Aorta (tissue), 5 donors: ENCODE data around the gene NPW. TPM values are rescaled to one million over a fixed set of nuclear protein-coding genes. Genes with fewer than 3 reads are reported as not detected.

ENCODE experiments used
- ATAC-seq: fragments of 200-7000 bp; cut with Tn5 transposase; one replicate; pipeline ENCODE4 v1.9.1; 2022; ENCODE audit warnings: moderate library complexity; ENCODE audit not compliant: low FRiP score
- DNase-seq, 2 donors: peaks; one replicate each; pipeline ENCODE4 v3.0.0-alpha.2; 2020
- H3K27ac ChIP-seq, 2 donors: one replicate each; pipeline ENCODE4 v1.5.1; 2013; ENCODE audit warnings: low read length in 2 of 2, mild to moderate bottlenecking in 2 of 2, moderate library complexity in 2 of 2, control low read depth in 1 of 2, inconsistent platforms in 1 of 2, low read depth in 1 of 2
- H3K27me3 ChIP-seq, 2 donors: one replicate each; pipeline ENCODE4 v1.6.1; 2013; ENCODE audit warnings: control low read depth in 1 of 2, low read length in 1 of 2, mild to moderate bottlenecking in 1 of 2, moderate library complexity in 1 of 2; ENCODE audit not compliant: insufficient read depth in 2 of 2, control insufficient read depth in 1 of 2
- H3K36me3 ChIP-seq, 2 donors: one replicate each; pipeline ENCODE4 v1.6.1; 2013; ENCODE audit warnings: control low read depth in 1 of 2, low read length in 1 of 2, mild to moderate bottlenecking in 1 of 2; ENCODE audit not compliant: insufficient read depth in 2 of 2, control insufficient read depth in 1 of 2
- H3K4me1 ChIP-seq, 2 donors: one replicate each; pipeline ENCODE4 v1.6.1; 2013; ENCODE audit warnings: low read length in 2 of 2, control low read depth in 1 of 2, mild to moderate bottlenecking in 1 of 2, moderate library complexity in 1 of 2; ENCODE audit not compliant: insufficient read depth in 2 of 2, control insufficient read depth in 1 of 2
- H3K4me3 ChIP-seq, 2 donors: one replicate each; pipeline ENCODE4 v1.5.1; 2013; ENCODE audit warnings: low read length in 2 of 2, control low read depth in 1 of 2, mild to moderate bottlenecking in 1 of 2
- H3K9me3 ChIP-seq: one replicate; pipeline ENCODE4 v1.6.1; 2013; ENCODE audit warnings: mild to moderate bottlenecking, low read length; ENCODE audit not compliant: control insufficient read depth
- WGBS, 2 donors: extraction: QIAGEN DNeasy Blood & Tissue Kit; methylation state at CpG; one replicate each; pipeline ENCODE4 v1.1.7; 2013; 5-methylcytosine and 5-hydroxymethylcytosine counted together
- intact Hi-C, 2 donors: fragments of 100-400 bp; cut with DNase I; formaldehyde crosslinking; loops; one replicate each; pipeline versions ENCODE4 v1.14.2 to v1.15.0; 2022
- polyA plus RNA-seq, 2 donors: library from polyadenylated mRNA; stranded (reverse); fragments of 200-250 nt; gene quantifications; one replicate each; pipeline ENCODE4 v1.2.3, GENCODE V29; 2013
- total RNA-seq, 2 donors: library from RNA; stranded (reverse); fragmentation: NEBNext Ultra II Directional; extraction: Animal tissue kit (Norgen Biotek cat#: 25700); gene quantifications; one replicate each; pipeline ENCODE4 v1.2.1, GENCODE V29; 2021
- donor health status: healthy with polysubstance abuse.
- donor health status: Bipolar disorder and iron deficiency.
- donor health status: DM: no; HTN: no; CAD: no.
- donor health status: DM: no; HTN: no; CAD: no.
- donor health status: DM: yes; HTN: yes; CAD: no.

NPW gene
- total and polyA plus RNA-seq, 4 donors, result 0.56 to 1.2 TPM; not detected in 2

- intact Hi-C loops, result no loop called here
- 80 to 86% methylated on average over 17 of the region's 17 CpGs for WGBS, 2 donors
These were observed 40.8 kb downstream of the NPW start for GRCh38 chr16:2060346-2060745.

GRCh38 chr16:2061023-2061422, 41.4 kb downstream of the NPW start:
- no peaks in the 10 kb centered on the region for H3K9me3 ChIP-seq
- no peak for DNase-seq
- H3K27ac ChIP-seq, result no peak overlapping the region
- intact Hi-C loops, result no loop called here
- no peaks in the 10 kb centered on the region for H3K27me3 ChIP-seq
- no peaks in the 10 kb centered on the region for H3K4me1 ChIP-seq
- H3K4me3 ChIP-seq, result no peak overlapping the region
- ATAC-seq, result no peak
- H3K36me3 ChIP-seq, result peaks cover 0 to 2% of the 10 kb centered on the region in 2 donors
- 92% methylated on average over 16 to 18 of the region's 18 CpGs for WGBS, 2 donors

More at GRCh38 chr16:2060346-2060745, 40.8 kb downstream of the NPW start:
- no peak overlapping the region for H3K27ac ChIP-seq
- no peaks in the 10 kb centered on the region for H3K27me3 ChIP-seq
- peaks cover 0 to 2% of the 10 kb centered on the region in 2 donors for H3K36me3 ChIP-seq
- H3K4me1 ChIP-seq, result no peaks in the 10 kb centered on the region
- DNase-seq, result no peak
- no peak for ATAC-seq
- no peaks in the 10 kb centered on the region for H3K9me3 ChIP-seq
- H3K4me3 ChIP-seq, result no peak overlapping the region

- ATAC-seq, result no peak
- H3K27me3 ChIP-seq, result no peaks in the 10 kb centered on the region
- DNase-seq, result no peak
- no peak overlapping the region for H3K27ac ChIP-seq
- intact Hi-C loops, result no loop called here
- no peaks in the 10 kb centered on the region for H3K9me3 ChIP-seq
- H3K4me3 ChIP-seq, result no peak overlapping the region
- 90 to 92% methylated on average over 13 of the region's 13 CpGs for WGBS, 2 donors
- H3K36me3 ChIP-seq, result peaks cover 0 to 2% of the 10 kb centered on the region in 2 donors
- H3K4me1 ChIP-seq, result no peaks in the 10 kb centered on the region
These were observed 41.9 kb downstream of the NPW start for GRCh38 chr16:2061526-2061925.

- H3K36me3 ChIP-seq, result peaks cover 0 to 2% of the 10 kb centered on the region in 2 donors
These were observed 43.2 kb downstream of the NPW start for GRCh38 chr16:2062801-2063200.

GRCh38 chr16:2063861-2064260, 44.3 kb downstream of the NPW start:
- Histone ChIP-seq H3K27me3 (no peaks in the 10 kb centered on the region), H3K4me3 (no peak overlapping the region), H3K27ac (no peak overlapping the region), H3K9me3 (no peaks in the 10 kb centered on the region), H3K4me1 (no peaks in the 10 kb centered on the region), H3K36me3 (peaks cover 0 to 2% of the 10 kb centered on the region in 2 donors)
- intact Hi-C loops, result no loop called here
- ATAC-seq (no peak), DNase-seq (no peak)
- WGBS, 2 donors, result 88 to 89% methylated on average over 25 of the region's 25 CpGs

More at GRCh38 chr16:2062801-2063200, 43.2 kb downstream of the NPW start:
- ATAC-seq (peak; percentile 15), DNase-seq (no peak)
- no peaks in the 10 kb centered on the region for H3K27me3 ChIP-seq
- H3K4me3 ChIP-seq, result no peak overlapping the region
- no peaks in the 10 kb centered on the region for H3K4me1 ChIP-seq
- intact Hi-C loops, result no loop called here
- WGBS, 2 donors, result 95% methylated on average over 27 to 28 of the region's 28 CpGs
- H3K27ac ChIP-seq, result no peak overlapping the region
- H3K9me3 ChIP-seq, result no peaks in the 10 kb centered on the region

- Histone ChIP-seq H3K4me3 (no peak overlapping the region), H3K27me3 (no peaks in the 10 kb centered on the region), H3K27ac (no peak overlapping the region), H3K9me3 (no peaks in the 10 kb centered on the region), H3K4me1 (no peaks in the 10 kb centered on the region), H3K36me3 (peaks cover 0 to 2% of the 10 kb centered on the region in 2 donors)
- DNase-seq (no peak), ATAC-seq (no peak)
- WGBS, 2 donors, result 91% methylated on average over 16 of the region's 16 CpGs
- intact Hi-C loops, result no loop called here
These were observed 44.9 kb downstream of the NPW start for GRCh38 chr16:2064368-2064945.

GRCh38 chr16:2066139-2066538, 46.6 kb downstream of the NPW start:
- DNase-seq (no peak), ATAC-seq (no peak)
- Histone ChIP-seq H3K9me3 (no peaks in the 10 kb centered on the region), H3K27me3 (no peaks in the 10 kb centered on the region), H3K4me3 (no peak overlapping the region), H3K36me3 (peaks cover 0 to 2% of the 10 kb centered on the region in 2 donors), H3K27ac (no peak overlapping the region), H3K4me1 (no peaks in the 10 kb centered on the region)
- intact Hi-C loops, result no loop called here
- 95 to 96% methylated on average over 11 of the region's 11 CpGs for WGBS, 2 donors

Other genes starting within 250 kb of the NPW start
Only the 30 nearest of the 34 such genes appear.
- 10 to 100 TPM; 33.6 to 33.7 TPM for gene SPSB3, start 237.2 kb upstream of the NPW start, total RNA-seq
- 100 to 1,000 TPM in 1 of 2 donors, 10 to 100 TPM in 1; 25.8 to 322 TPM for gene SPSB3, start 237.2 kb upstream of the NPW start, polyA plus RNA-seq
- gene NUBP2, start 236.8 kb upstream of the NPW start, total RNA-seq, result 10 to 100 TPM; 30.7 to 32.9 TPM
- gene NUBP2, start 236.8 kb upstream of the NPW start, polyA plus RNA-seq, result 10 to 100 TPM; 55.3 to 92.4 TPM
- gene IGFALS, start 226.1 kb upstream of the NPW start, total RNA-seq, result not detected
- gene IGFALS, start 226.1 kb upstream of the NPW start, polyA plus RNA-seq, result under 1 TPM in 1 of 2 donors, not detected in 1; 0.84 TPM
- gene HAGH, start 193.0 kb upstream of the NPW start, total RNA-seq, result 10 to 100 TPM; 50.2 to 52.3 TPM
- 10 to 100 TPM; 58.9 to 79.0 TPM for gene HAGH, start 193.0 kb upstream of the NPW start, polyA plus RNA-seq
- 10 to 100 TPM in 1 of 2 donors, 1 to 10 TPM in 1; 7.4 to 11.9 TPM for gene FAHD1, start 192.6 kb upstream of the NPW start, total RNA-seq
- 10 to 100 TPM; 13.1 to 42.1 TPM for gene FAHD1, start 192.6 kb upstream of the NPW start, polyA plus RNA-seq
- gene MEIOB, start 147.6 kb upstream of the NPW start, total RNA-seq, result not detected
- gene MEIOB, start 147.6 kb upstream of the NPW start, polyA plus RNA-seq, result not detected
- not detected for gene HS3ST6, start 101.4 kb upstream of the NPW start, total RNA-seq
- 1 to 10 TPM in 1 of 2 donors, not detected in 1; 1.1 TPM for gene HS3ST6, start 101.4 kb upstream of the NPW start, polyA plus RNA-seq
- 10 to 100 TPM; 19.5 to 34.6 TPM for gene MSRB1, start 76.6 kb upstream of the NPW start, total RNA-seq
- gene MSRB1, start 76.6 kb upstream of the NPW start, polyA plus RNA-seq, result 10 to 100 TPM; 52.7 to 56.6 TPM
- gene RPL3L, start 65.1 kb upstream of the NPW start, total RNA-seq, result not detected
- not detected for gene RPL3L, start 65.1 kb upstream of the NPW start, polyA plus RNA-seq
- gene NDUFB10, start 60.2 kb upstream of the NPW start, total RNA-seq, result 10 to 100 TPM; 80.5 to 88.1 TPM
- gene NDUFB10, start 60.2 kb upstream of the NPW start, polyA plus RNA-seq, result 100 to 1,000 TPM; 178 to 268 TPM
- 1,000 to 10,000 TPM; 1,132 to 1,263 TPM for gene RPS2, start 55.0 kb upstream of the NPW start, total RNA-seq
- gene RPS2, start 55.0 kb upstream of the NPW start, polyA plus RNA-seq, result 1,000 to 10,000 TPM; 1,596 to 2,049 TPM
- gene RNF151, start 52.9 kb upstream of the NPW start, total RNA-seq, result not detected
- gene RNF151, start 52.9 kb upstream of the NPW start, polyA plus RNA-seq, result not detected
- 10 to 100 TPM; 16.1 to 19.8 TPM for gene TBL3, start 47.7 kb upstream of the NPW start, total RNA-seq
- gene TBL3, start 47.7 kb upstream of the NPW start, polyA plus RNA-seq, result 10 to 100 TPM; 14.9 to 85.5 TPM
- not detected for gene NOXO1, start 38.3 kb upstream of the NPW start, total RNA-seq
- gene NOXO1, start 38.3 kb upstream of the NPW start, polyA plus RNA-seq, result under 1 TPM in 1 of 2 donors, not detected in 1; 0.84 TPM
- gene GFER, start 35.6 kb upstream of the NPW start, total RNA-seq, result 10 to 100 TPM; 11.3 to 13.3 TPM
- 10 to 100 TPM; 32.5 to 44.2 TPM for gene GFER, start 35.6 kb upstream of the NPW start, polyA plus RNA-seq
- under 1 TPM; 0.36 to 0.57 TPM for gene SYNGR3, start 29.8 kb upstream of the NPW start, total RNA-seq
- gene SYNGR3, start 29.8 kb upstream of the NPW start, polyA plus RNA-seq, result under 1 TPM in 1 of 2 donors, not detected in 1; 0.26 TPM
- 10 to 100 TPM; 31.0 to 34.4 TPM for gene ZNF598, start 10.0 kb upstream of the NPW start, total RNA-seq
- 10 to 100 TPM; 12.8 to 32.9 TPM for gene ZNF598, start 10.0 kb upstream of the NPW start, polyA plus RNA-seq
- gene NHERF2, start 7.1 kb downstream of the NPW start, total RNA-seq, result 100 to 1,000 TPM in 1 of 2 donors, 10 to 100 TPM in 1; 81.8 to 110 TPM
- 100 to 1,000 TPM; 119 to 133 TPM for gene NHERF2, start 7.1 kb downstream of the NPW start, polyA plus RNA-seq
- 10 to 100 TPM in 1 of 2 donors, 1 to 10 TPM in 1; 7.4 to 12.9 TPM for gene NTHL1, start 28.0 kb downstream of the NPW start, total RNA-seq
- gene NTHL1, start 28.0 kb downstream of the NPW start, polyA plus RNA-seq, result 10 to 100 TPM; 24.4 to 33.8 TPM
- gene TSC2, start 28.2 kb downstream of the NPW start, total RNA-seq, result 100 to 1,000 TPM in 1 of 2 donors, 10 to 100 TPM in 1; 92.4 to 146 TPM
- gene TSC2, start 28.2 kb downstream of the NPW start, polyA plus RNA-seq, result 100 to 1,000 TPM in 1 of 2 donors, 10 to 100 TPM in 1; 16.2 to 166 TPM
- 100 to 1,000 TPM; 325 to 337 TPM for gene PKD1, start 116.1 kb downstream of the NPW start, total RNA-seq
- 100 to 1,000 TPM in 1 of 2 donors, 10 to 100 TPM in 1; 42.8 to 270 TPM for gene PKD1, start 116.1 kb downstream of the NPW start, polyA plus RNA-seq
- gene RAB26, start 128.8 kb downstream of the NPW start, total RNA-seq, result under 1 TPM in 1 of 2 donors, not detected in 1; 0.51 TPM
- gene RAB26, start 128.8 kb downstream of the NPW start, polyA plus RNA-seq, result 1 to 10 TPM; 2.5 to 4.8 TPM
- 10 to 100 TPM; 47.7 to 54.4 TPM for gene TRAF7, start 136.0 kb downstream of the NPW start, total RNA-seq
- 10 to 100 TPM; 24.4 to 38.0 TPM for gene TRAF7, start 136.0 kb downstream of the NPW start, polyA plus RNA-seq
- gene CASKIN1, start 176.8 kb downstream of the NPW start, total RNA-seq, result under 1 TPM in 1 of 2 donors, not detected in 1; 0.15 TPM
- gene CASKIN1, start 176.8 kb downstream of the NPW start, polyA plus RNA-seq, result under 1 TPM; 0.13 to 0.28 TPM
- 10 to 100 TPM; 14.1 to 19.9 TPM for gene MLST8, start 185.7 kb downstream of the NPW start, total RNA-seq
- 10 to 100 TPM; 23.7 to 50.7 TPM for gene MLST8, start 185.7 kb downstream of the NPW start, polyA plus RNA-seq
- gene BRICD5, start 191.1 kb downstream of the NPW start, total RNA-seq, result 1 to 10 TPM; 3.4 to 6.0 TPM
- 10 to 100 TPM in 1 of 2 donors, under 1 TPM in 1; 0.88 to 36.1 TPM for gene BRICD5, start 191.1 kb downstream of the NPW start, polyA plus RNA-seq
- 1 to 10 TPM; 8.9 to 9.1 TPM for gene PGP, start 195.1 kb downstream of the NPW start, total RNA-seq
- gene PGP, start 195.1 kb downstream of the NPW start, polyA plus RNA-seq, result 10 to 100 TPM in 1 of 2 donors, 1 to 10 TPM in 1; 7.3 to 15.4 TPM
- 10 to 100 TPM; 17.3 to 21.5 TPM for gene E4F1, start 203.8 kb downstream of the NPW start, total RNA-seq
- 10 to 100 TPM; 12.9 to 75.7 TPM for gene E4F1, start 203.8 kb downstream of the NPW start, polyA plus RNA-seq
- 1 to 10 TPM in 1 of 2 donors, under 1 TPM in 1; 0.39 to 1.1 TPM for gene DNASE1L2, start 216.7 kb downstream of the NPW start, total RNA-seq
- gene DNASE1L2, start 216.7 kb downstream of the NPW start, polyA plus RNA-seq, result 1 to 10 TPM in 1 of 2 donors, under 1 TPM in 1; 0.38 to 1.1 TPM
- gene ECI1, start 231.8 kb downstream of the NPW start, total RNA-seq, result 10 to 100 TPM; 28.4 to 31.3 TPM
- gene ECI1, start 231.8 kb downstream of the NPW start, polyA plus RNA-seq, result 10 to 100 TPM; 63.0 to 66.0 TPM